GM10248 (cell line): Measurements from ENCODE around the gene DUOX1.

Source experiments
- CTCF ChIA-PET: fragments of 300-600 bp; sonication (Branson Sonifier 250); formaldehyde crosslinking; extraction: SDS; loops from one replicate; lab custom pipeline; 2021; ENCODE audit warnings: antibody characterized with exemption; lab: Yijun Ruan, JAX
- POLR2A ChIA-PET: fragments of 350-650 bp; sonication (Branson Sonifier 250); formaldehyde crosslinking; extraction: SDS; loops from one replicate; lab custom pipeline; 2020; ENCODE audit warnings: antibody characterized with exemption; lab: Yijun Ruan, JAX
- DNase-seq: peaks from one replicate; pipeline ENCODE4 v3.0.0; 2012; ENCODE audit errors: extremely low spot score
- TF ChIP-seq, protein P1 (sequence below): IDR thresholded peaks from 2 replicates; pipeline ENCODE4 v1.5.1; 2012; ENCODE audit warnings: mild to moderate bottlenecking, low read depth; ENCODE audit errors: extremely low read depth, missing control alignments, control extremely low read depth

DUOX1 gene

DNA sequence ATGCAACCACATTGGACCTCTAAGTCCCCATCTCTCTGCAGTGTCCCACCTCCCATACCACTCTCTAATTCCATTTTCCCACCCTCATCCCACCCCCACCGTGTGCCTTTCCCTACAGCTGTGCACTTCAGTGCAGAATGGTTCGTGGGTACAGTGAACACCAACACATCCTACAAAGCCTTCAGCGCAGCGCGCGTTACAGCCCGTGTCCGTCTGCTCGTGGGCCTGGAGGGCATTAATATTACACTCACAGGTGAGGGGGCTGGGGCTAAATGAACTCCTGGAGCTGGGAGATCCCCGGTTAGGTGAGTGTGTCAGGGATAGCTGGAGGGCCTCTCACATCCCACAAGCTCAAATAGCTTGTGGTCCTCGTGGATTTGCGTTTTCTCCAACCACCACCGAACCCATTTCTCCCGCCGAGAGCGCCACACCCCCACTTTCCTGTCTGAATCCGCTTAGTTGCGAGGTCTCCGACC is 13.8 kb upstream of the DUOX1 start:
- DNase-seq, result no peak
- CTCF ChIA-PET, result interaction anchor here (1.1 to 3.1 kb wide), 3 partner anchors 9 to 11 kb away, joined by 3 to 9 read pairs (median 4); no protein-coding TSS in a partner anchor
- TF ChIP-seq, protein P1, sequence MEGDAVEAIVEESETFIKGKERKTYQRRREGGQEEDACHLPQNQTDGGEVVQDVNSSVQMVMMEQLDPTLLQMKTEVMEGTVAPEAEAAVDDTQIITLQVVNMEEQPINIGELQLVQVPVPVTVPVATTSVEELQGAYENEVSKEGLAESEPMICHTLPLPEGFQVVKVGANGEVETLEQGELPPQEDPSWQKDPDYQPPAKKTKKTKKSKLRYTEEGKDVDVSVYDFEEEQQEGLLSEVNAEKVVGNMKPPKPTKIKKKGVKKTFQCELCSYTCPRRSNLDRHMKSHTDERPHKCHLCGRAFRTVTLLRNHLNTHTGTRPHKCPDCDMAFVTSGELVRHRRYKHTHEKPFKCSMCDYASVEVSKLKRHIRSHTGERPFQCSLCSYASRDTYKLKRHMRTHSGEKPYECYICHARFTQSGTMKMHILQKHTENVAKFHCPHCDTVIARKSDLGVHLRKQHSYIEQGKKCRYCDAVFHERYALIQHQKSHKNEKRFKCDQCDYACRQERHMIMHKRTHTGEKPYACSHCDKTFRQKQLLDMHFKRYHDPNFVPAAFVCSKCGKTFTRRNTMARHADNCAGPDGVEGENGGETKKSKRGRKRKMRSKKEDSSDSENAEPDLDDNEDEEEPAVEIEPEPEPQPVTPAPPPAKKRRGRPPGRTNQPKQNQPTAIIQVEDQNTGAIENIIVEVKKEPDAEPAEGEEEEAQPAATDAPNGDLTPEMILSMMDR, result no peak
- POLR2A ChIA-PET, result no interaction called here

DNA sequence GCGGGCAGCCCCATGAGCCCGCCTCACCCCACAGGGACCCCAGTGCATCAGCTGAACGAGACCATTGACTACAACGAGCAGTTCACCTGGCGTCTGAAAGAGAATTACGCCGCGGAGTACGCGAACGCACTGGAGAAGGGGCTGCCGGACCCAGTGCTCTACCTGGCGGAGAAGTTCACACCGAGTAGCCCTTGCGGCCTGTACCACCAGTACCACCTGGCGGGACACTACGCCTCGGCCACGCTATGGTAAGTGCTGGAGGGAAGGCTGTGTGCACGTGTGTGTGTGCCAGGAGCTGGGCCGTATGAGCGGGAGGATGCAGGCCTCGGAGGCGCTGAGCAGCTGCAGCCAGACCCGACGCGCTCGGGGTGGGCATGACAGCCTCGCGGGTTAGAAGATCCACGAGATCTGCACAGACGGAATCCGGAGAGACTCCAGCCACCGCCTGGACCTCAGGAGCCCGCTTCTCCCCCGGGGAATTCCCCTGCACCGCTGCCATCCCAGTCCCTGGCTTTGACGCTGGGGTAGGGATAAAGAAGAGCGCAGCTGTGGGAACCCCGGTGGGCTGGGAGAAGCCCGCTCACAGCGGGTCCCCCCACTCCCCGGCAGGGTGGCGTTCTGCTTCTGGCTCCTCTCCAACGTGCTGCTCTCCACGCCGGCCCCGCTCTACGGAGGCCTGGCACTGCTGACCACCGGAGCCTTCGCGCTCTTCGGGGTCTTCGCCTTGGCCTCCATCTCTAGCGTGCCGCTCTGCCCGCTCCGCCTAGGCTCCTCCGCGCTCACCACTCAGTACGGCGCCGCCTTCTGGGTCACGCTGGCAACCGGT is 13.1 kb upstream of the DUOX1 start:
- no peak for DNase-seq
- TF ChIP-seq, protein P1, result no peak
- ChIA-PET CTCF (interaction anchor here (1.1 to 3.1 kb wide), 3 partner anchors 8 to 11 kb away, joined by 3 to 9 read pairs (median 4); no protein-coding TSS in a partner anchor), POLR2A (no interaction called here)

DNA sequence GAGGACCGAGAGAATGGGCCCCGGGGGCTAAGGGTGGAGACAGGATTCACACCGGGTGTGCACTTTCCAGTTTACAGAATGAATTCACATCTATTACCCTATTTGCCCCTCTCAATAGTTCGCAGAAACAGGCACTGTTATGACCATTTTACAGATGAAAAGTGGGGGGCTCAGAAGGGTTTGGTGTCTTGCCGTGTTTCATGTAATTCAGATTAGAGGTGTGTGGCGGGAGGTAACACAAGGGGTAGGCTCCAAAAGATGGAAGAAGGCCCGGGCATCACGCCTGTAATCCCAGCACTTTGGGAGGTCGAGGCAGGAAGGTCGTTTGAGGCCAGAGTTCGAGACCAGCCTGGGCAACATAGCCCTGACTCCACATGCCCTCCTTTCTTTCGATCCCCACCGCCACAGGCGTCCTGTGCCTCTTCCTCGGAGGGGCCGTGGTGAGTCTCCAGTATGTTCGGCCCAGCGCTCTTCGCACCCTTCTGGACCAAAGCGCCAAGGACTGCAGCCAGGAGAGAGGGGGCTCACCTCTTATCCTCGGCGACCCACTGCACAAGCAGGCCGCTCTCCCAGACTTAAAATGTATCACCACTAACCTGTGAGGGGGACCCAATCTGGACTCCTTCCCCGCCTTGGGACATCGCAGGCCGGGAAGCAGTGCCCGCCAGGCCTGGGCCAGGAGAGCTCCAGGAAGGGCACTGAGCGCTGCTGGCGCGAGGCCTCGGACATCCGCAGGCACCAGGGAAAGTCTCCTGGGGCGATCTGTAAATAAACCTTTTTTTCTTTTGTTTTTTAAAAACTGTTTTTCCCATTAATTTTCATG is 12.3 kb upstream of the DUOX1 start:
- no peak for DNase-seq
- TF ChIP-seq, protein P1, result no peak
- ChIA-PET POLR2A (no interaction called here), CTCF (interaction anchor here (0.6 to 2.7 kb wide), 63 partner anchors 9 to 553 kb away, joined by 3 to 53 read pairs (median 4); partner anchors contain the start of genes DUOX1, DUOXA1 and SORD)

DNA sequence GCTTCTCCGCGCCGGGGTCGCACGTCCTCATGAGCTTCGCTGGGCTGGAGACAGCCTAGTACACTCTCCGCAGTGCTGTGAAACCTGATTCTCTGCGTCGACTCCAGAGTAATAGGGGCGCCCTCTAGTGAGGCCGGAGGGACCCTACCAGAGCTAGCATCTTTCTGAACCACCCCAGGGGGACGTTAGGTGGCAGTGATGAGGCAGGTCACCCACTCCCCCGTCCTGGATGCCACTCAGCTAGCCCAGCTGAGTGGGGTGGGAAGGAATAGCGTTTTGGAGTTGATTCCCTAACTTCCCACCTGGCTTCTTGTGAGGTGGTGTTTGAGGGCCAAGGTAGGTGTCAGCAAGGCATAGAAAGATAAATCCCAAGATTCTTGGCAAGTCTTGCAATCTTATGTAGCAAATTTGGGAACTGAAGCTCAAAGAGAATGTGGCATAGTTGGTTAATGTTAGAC is 11.6 kb upstream of the DUOX1 start:
- CTCF ChIA-PET, result interaction anchor here (0.6 to 2.7 kb wide), 66 partner anchors 8 to 713 kb away, joined by 3 to 53 read pairs (median 4); partner anchors contain the start of genes DUOX1, DUOXA1 and SORD
- peak; percentile 92 for DNase-seq
- TF ChIP-seq, protein P1, result peak; percentile 99
- POLR2A ChIA-PET, result interaction anchor here (0.5 kb wide), 1 partner anchor 252 kb away, joined by 3 read pairs; no protein-coding TSS in a partner anchor

DNA sequence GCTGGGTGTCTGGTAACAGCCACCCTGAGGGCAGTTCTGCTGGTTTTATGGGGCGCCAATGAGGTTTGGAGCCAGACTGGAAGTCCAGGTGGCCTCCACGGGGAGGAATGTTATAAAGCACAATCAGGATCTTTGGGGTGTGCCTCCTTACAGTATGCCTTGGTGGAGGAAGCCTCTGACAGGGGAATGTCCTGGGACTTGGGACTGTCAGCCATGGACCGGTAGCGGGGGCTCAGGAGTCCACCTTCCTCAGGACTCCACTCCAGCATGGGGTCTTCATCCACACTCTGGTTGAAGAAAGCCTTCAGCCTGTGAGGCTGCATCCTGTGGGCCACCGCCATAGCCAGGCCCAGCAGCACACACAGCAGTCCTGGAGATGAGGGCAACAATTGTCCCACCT is 10.8 kb upstream of the DUOX1 start:
- DNase-seq, result no peak
- POLR2A ChIA-PET, result no interaction called here
- CTCF ChIA-PET, result interaction anchor here (0.8 to 2.7 kb wide), 33 partner anchors 7 to 714 kb away, joined by 3 to 53 read pairs (median 7); partner anchors contain the start of genes DUOX1, DUOXA1 and SORD
- TF ChIP-seq, protein P1, result no peak
